Neural cell (in vitro differentiated cells): ENCODE data around the gene CTXN1. TPM values are rescaled to one million over a fixed set of nuclear protein-coding genes. Genes with fewer than 3 reads are reported as not detected.

ENCODE experiments used
- H2AFZ ChIP-seq: fragments of 200-600, 300-800 bp; sonication (generic), shearing (Covaris generic); 2 replicates; pipeline ENCODE4 v1.6.0; 2014; ENCODE audit warnings: low read depth, mild to moderate bottlenecking, antibody characterized with exemption, low read length, moderate library complexity
- H3F3A ChIP-seq: fragments of 200-600 bp; shearing (Covaris generic); 2 replicates; pipeline ENCODE4 v1.6.1; 2016; ENCODE audit warnings: mild to moderate bottlenecking, moderate library complexity, mixed read lengths, antibody characterized with exemption, low read length; ENCODE audit not compliant: insufficient read depth, poor library complexity, severe bottlenecking
- H3K27ac ChIP-seq: fragments of 200-600, 300-800 bp; sonication (generic), shearing (Covaris generic); 2 replicates; pipeline ENCODE4 v1.5.1; 2014; ENCODE audit warnings: mild to moderate bottlenecking, low read length, moderate library complexity
- H3K27me3 ChIP-seq: fragments of 300-800, 200-600 bp; sonication (generic), shearing (Covaris generic); 2 replicates; pipeline ENCODE4 v1.6.0; 2014; ENCODE audit warnings: mild to moderate bottlenecking, low read depth, low read length, moderate library complexity; ENCODE audit not compliant: insufficient read depth
- H3K36me3 ChIP-seq: fragments of 300-800, 200-600 bp; sonication (generic), shearing (Covaris generic); 2 replicates; pipeline ENCODE4 v1.5.1; 2014; ENCODE audit warnings: mild to moderate bottlenecking, antibody characterized with exemption, low read length, moderate library complexity; ENCODE audit not compliant: insufficient read depth
- H3K4me2 ChIP-seq: fragments of 300-800, 200-600 bp; sonication (generic), shearing (Covaris generic); 2 replicates; pipeline ENCODE4 v1.6.0; 2014; ENCODE audit warnings: mild to moderate bottlenecking, low read length
- H3K4me3 ChIP-seq: fragments of 300-800, 200-600 bp; sonication (generic), shearing (Covaris generic); 2 replicates; pipeline ENCODE4 v1.5.1; 2014; ENCODE audit warnings: mild to moderate bottlenecking, low read length, moderate library complexity
- H3K79me2 ChIP-seq: fragments of 200-600 bp; shearing (Covaris generic); replicated peaks from 2 replicates; pipeline ENCODE4 v1.6.0; 2014; ENCODE audit warnings: mild to moderate bottlenecking, low read length, moderate library complexity; ENCODE audit not compliant: insufficient read depth
- H3K9ac ChIP-seq: fragments of 300-800, 200-600 bp; sonication (generic), shearing (Covaris generic); 2 replicates; pipeline ENCODE4 v1.6.1; 2016; ENCODE audit warnings: mild to moderate bottlenecking, low read length, mixed read lengths
- H3K9me2 ChIP-seq: fragments of 200-600 bp; shearing (Covaris generic); 2 replicates; pipeline ENCODE4 v1.6.1; 2016; ENCODE audit warnings: mild to moderate bottlenecking, low read length, mixed read lengths; ENCODE audit not compliant: insufficient read depth
- H3K9me3 ChIP-seq: fragments of 200-600, 300-800 bp; sonication (generic), shearing (Covaris generic); 2 replicates; pipeline ENCODE4 v1.6.1; 2016; ENCODE audit warnings: mild to moderate bottlenecking, mixed run types, low read length, moderate library complexity, mixed read lengths
- H4K20me1 ChIP-seq: fragments of 200-600 bp; shearing (Covaris generic); 2 replicates; pipeline ENCODE4 v1.6.1; 2016; ENCODE audit warnings: mild to moderate bottlenecking, mixed run types; ENCODE audit not compliant: insufficient read depth
- CTCF ChIP-seq: fragments of 450-650 bp; IDR thresholded peaks from 2 replicates; pipeline ENCODE4 v1.5.1; 2014; ENCODE audit warnings: antibody characterized with exemption, mild to moderate bottlenecking, moderate library complexity; ENCODE audit not compliant: poor library complexity, severe bottlenecking
- EP300 ChIP-seq: fragments of 450-650 bp; conservative IDR thresholded peaks from 2 replicates; pipeline ENCODE4 v1.6.1; 2014; ENCODE audit warnings: antibody characterized with exemption, mild to moderate bottlenecking, moderate library complexity; ENCODE audit not compliant: poor library complexity, severe bottlenecking
- EZH2 ChIP-seq: fragments of 200-600, 300-800 bp; shearing (Covaris generic), sonication (generic); IDR thresholded peaks from 2 replicates; pipeline ENCODE4 v1.6.1; 2014; ENCODE audit warnings: antibody characterized with exemption, low read length, borderline replicate concordance, mild to moderate bottlenecking; ENCODE audit not compliant: insufficient read depth, poor library complexity, severe bottlenecking
- MXI1 ChIP-seq: fragments of 450-650 bp; conservative IDR thresholded peaks from 2 replicates; pipeline ENCODE4 v1.6.1; 2014; ENCODE audit warnings: antibody characterized with exemption, mild to moderate bottlenecking; ENCODE audit not compliant: poor library complexity, severe bottlenecking
- POLR2AphosphoS5 ChIP-seq: IDR thresholded peaks from 2 replicates; pipeline ENCODE4 v1.6.1; 2012
- REST ChIP-seq: IDR thresholded peaks from 2 replicates; pipeline ENCODE4 v1.6.1; 2012; ENCODE audit warnings: borderline replicate concordance
- SMC3 ChIP-seq: fragments of 450-650 bp; conservative IDR thresholded peaks from 2 replicates; pipeline ENCODE4 v1.6.1; 2014; ENCODE audit warnings: antibody characterized with exemption, mild to moderate bottlenecking, moderate library complexity; ENCODE audit not compliant: poor library complexity
- TAF1 ChIP-seq: IDR thresholded peaks from 2 replicates; pipeline ENCODE4 v1.6.1; 2012; ENCODE audit warnings: low read depth
- polyA plus RNA-seq: library from polyadenylated mRNA; depleted of rRNA; stranded (reverse); fragments of >200 nt; gene quantifications from 2 replicates; pipeline ENCODE4 v1.2.3, GENCODE V29; 2014

The CTXN1 gene
- polyA plus RNA-seq, 1 donor from 2014 or later: 24.7 TPM

- Histone ChIP-seq H2AFZ (no peak overlapping the region), H3K9ac (peak overlapping the region; percentile 88), H3K27ac (no peak overlapping the region), H3K36me3 (no peaks in the 10 kb centered on the region), H4K20me1 (no peaks in the 10 kb centered on the region), H3K79me2 (peaks cover 22% of the 10 kb centered on the region), H3K4me3 (peak overlapping the region; percentile 95), H3F3A (no peaks in the 10 kb centered on the region), H3K27me3 (no peaks in the 10 kb centered on the region), H3K9me2 (no peaks in the 10 kb centered on the region), H3K4me2 (no peak overlapping the region), H3K9me3 (no peaks in the 10 kb centered on the region)
- no peak for TF ChIP-seq CTCF
- no peak for TF ChIP-seq EZH2
- no peak for TF ChIP-seq TAF1
- no peak for TF ChIP-seq EP300
- TF ChIP-seq SMC3: no peak
- no peak for TF ChIP-seq POLR2AphosphoS5
- no peak for TF ChIP-seq REST
- TF ChIP-seq MXI1: no peak
Measured at GRCh38 chr19:7905268-7905667, 20.7 kb downstream of the CTXN1 start.

GRCh38 chr19:7904074-7905020 is 21.6 kb downstream of the CTXN1 start:
- Histone ChIP-seq H3K36me3 (no peaks in the 10 kb centered on the region), H2AFZ (no peak overlapping the region), H3K9ac (peak overlapping the region; percentile 88), H3K27ac (peak overlapping the region; percentile 76), H3K79me2 (peaks cover 22% of the 10 kb centered on the region), H3K4me2 (peak overlapping the region; percentile 46), H4K20me1 (no peaks in the 10 kb centered on the region), H3K4me3 (peak overlapping the region; percentile 95), H3K9me3 (no peaks in the 10 kb centered on the region), H3K27me3 (no peaks in the 10 kb centered on the region), H3F3A (no peaks in the 10 kb centered on the region), H3K9me2 (no peaks in the 10 kb centered on the region)
- TF ChIP-seq MXI1 (peak; percentile 20), EZH2 (no peak), POLR2AphosphoS5 (no peak)
